GM21447 (cell line): Measurements from ENCODE around the gene WDR33.
"Not testable (repeated sequence)": the region's sequence is repeated elsewhere in the genome, so short reads cannot be mapped to it uniquely, and the experiment has no call there.

Experiments used
- ATAC-seq: cut with Tn5 transposase; IDR thresholded peaks from one replicate; pipeline ENCODE4 v1.9.1; 2021; ENCODE audit not compliant: unreplicated experiment

WDR33 gene

GRCh38 chr2:127811397-127812321 is 688 bp upstream of the WDR33 start:
- ATAC-seq: no peak

- no peak for ATAC-seq
Measured at GRCh38 chr2:127810156-127810618, 784 bp downstream of the WDR33 start.

GRCh38 chr2:127807678-127808353 is 3.2 kb downstream of the WDR33 start:
- no peak for ATAC-seq

- ATAC-seq: not testable (repeated sequence)
Measured at GRCh38 chr2:127806860-127807259, 4.1 kb downstream of the WDR33 start.

- no peak for ATAC-seq
Measured at GRCh38 chr2:127805491-127805890, 5.5 kb downstream of the WDR33 start.

GRCh38 chr2:127799926-127800325 is 11.0 kb downstream of the WDR33 start:
- no peak for ATAC-seq

GRCh38 chr2:127796389-127796788 is 14.6 kb downstream of the WDR33 start:
- no peak for ATAC-seq

GRCh38 chr2:127794901-127795300 is 16.1 kb downstream of the WDR33 start:
- not testable (repeated sequence) for ATAC-seq

GRCh38 chr2:127792805-127793204 is 18.2 kb downstream of the WDR33 start:
- ATAC-seq: no peak

GRCh38 chr2:127790694-127791529 is 20.1 kb downstream of the WDR33 start:
- ATAC-seq: no peak

GRCh38 chr2:127786048-127786809 is 24.7 kb downstream of the WDR33 start:
- no peak for ATAC-seq

GRCh38 chr2:127784965-127785518 is 25.9 kb downstream of the WDR33 start:
- no peak for ATAC-seq

- no peak for ATAC-seq
Measured at GRCh38 chr2:127783101-127783500, 27.9 kb downstream of the WDR33 start.

- ATAC-seq: no peak
Measured at GRCh38 chr2:127778850-127779249, 32.1 kb downstream of the WDR33 start.

GRCh38 chr2:127778447-127778846 is 32.5 kb downstream of the WDR33 start:
- no peak for ATAC-seq

- no peak for ATAC-seq
Measured at GRCh38 chr2:127776122-127776780, 34.7 kb downstream of the WDR33 start.

- ATAC-seq: no peak
Measured at GRCh38 chr2:127771756-127772155, 39.2 kb downstream of the WDR33 start.

GRCh38 chr2:127770973-127771735 is 39.8 kb downstream of the WDR33 start:
- ATAC-seq: no peak

- not testable (repeated sequence) for ATAC-seq
Measured at GRCh38 chr2:127770534-127770933, 40.4 kb downstream of the WDR33 start.
